Measurements from ENCODE around the gene HNRNPA1L2. TPM values are rescaled to one million over a fixed set of nuclear protein-coding genes. Genes with fewer than 3 reads are reported as not detected.

HNRNPA1L2 gene
- total RNA-seq, 1 donor, result 4.9 TPM

GRCh38 chr13:52686376-52686775, 44.1 kb downstream of the HNRNPA1L2 start:
- no peak for DNase-seq (ENCODE audit: low read depth)
- TF ChIP-seq CTCF (IDR thresholded peaks at IDR 0.05; ENCODE audit: insufficient read depth, low read length), result no peak
- no peak overlapping the region for H3K4me3 ChIP-seq (ENCODE audit: low read depth, low read length)

Other genes with a start within 250 kb of the HNRNPA1L2 start
- 4.8 and 6.0 TPM in 2 replicates for gene THSD1, start 236.3 kb upstream of the HNRNPA1L2 start, total RNA-seq (ENCODE audit: low replicate concordance)
- gene VPS36, start 191.8 kb upstream of the HNRNPA1L2 start, total RNA-seq (ENCODE audit: low replicate concordance), result 39.1 and 62.5 TPM in 2 replicates
- 9.2 and 55.5 TPM in 2 replicates for gene CKAP2, start 187.0 kb upstream of the HNRNPA1L2 start, total RNA-seq (ENCODE audit: low replicate concordance)
- 46.4 and 52.1 TPM in 2 replicates for gene SUGT1, start 10.4 kb downstream of the HNRNPA1L2 start, total RNA-seq (ENCODE audit: low replicate concordance)
- not detected in 2 replicates for gene CNMD, start 97.4 kb downstream of the HNRNPA1L2 start, total RNA-seq (ENCODE audit: low replicate concordance)
- gene PCDH8, start 206.2 kb downstream of the HNRNPA1L2 start, total RNA-seq (ENCODE audit: low replicate concordance), result not detected in 2 replicates